WERI-Rb-1 (cell line): ENCODE data around the gene MACC1.

ENCODE experiments used
- DNase-seq: peaks from one replicate; pipeline ENCODE4 v3.0.0-alpha.2; 2020
- H3K27ac ChIP-seq: fragments of 250-450 bp; sonication (Bioruptor Pico); 2 replicates; pipeline ENCODE4 v1.5.1; 2020; ENCODE audit warnings: mild to moderate bottlenecking, moderate library complexity
- H3K27me3 ChIP-seq: fragments of 250-450 bp; sonication (Bioruptor Pico); 2 replicates; pipeline ENCODE4 v1.5.1; 2021; ENCODE audit warnings: mild to moderate bottlenecking, low read depth, moderate library complexity; ENCODE audit not compliant: insufficient read depth, severe bottlenecking
- H3K36me3 ChIP-seq: fragments of 250-450 bp; sonication (Bioruptor Pico); 2 replicates; pipeline ENCODE4 v1.5.1; 2020; ENCODE audit warnings: mild to moderate bottlenecking, moderate library complexity
- H3K4me3 ChIP-seq: 2 replicates; pipeline ENCODE4 v1.5.1; 2011; ENCODE audit warnings: low read depth, mild to moderate bottlenecking, control low read depth, low read length
- H3K9me3 ChIP-seq: fragments of 250-450 bp; sonication (Bioruptor Pico); 2 replicates; pipeline ENCODE4 v1.5.1; 2021; ENCODE audit warnings: mild to moderate bottlenecking, moderate library complexity; ENCODE audit not compliant: severe bottlenecking
- TF ChIP-seq, protein P1 (sequence below): IDR thresholded peaks from 2 replicates; pipeline ENCODE4 v1.5.1; 2011; ENCODE audit warnings: low read depth, mild to moderate bottlenecking, control low read depth, inconsistent platforms, low read length

MACC1 gene

DNA sequence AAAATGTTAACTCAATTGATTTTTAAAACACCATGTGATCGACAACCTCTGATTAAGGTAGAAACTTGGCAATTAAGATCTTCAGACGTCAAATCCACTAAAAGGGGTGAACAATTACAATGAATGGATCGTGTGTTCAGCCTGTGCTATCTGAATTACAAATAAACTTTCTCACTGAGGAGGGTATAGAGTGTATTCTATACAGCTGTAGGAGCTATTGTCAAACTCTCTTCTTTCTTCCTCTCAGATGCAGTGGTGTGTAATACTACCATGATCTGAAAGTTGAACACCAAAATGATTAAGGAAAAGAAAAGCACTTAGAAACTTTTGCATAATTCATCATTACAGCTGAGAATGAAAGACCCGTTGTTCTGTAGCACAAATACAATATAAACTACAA is 32.2 kb upstream of the MACC1 start:
- no peaks in the 10 kb centered on the region for H3K9me3 ChIP-seq
- H3K4me3 ChIP-seq, result no peak overlapping the region
- H3K27me3 ChIP-seq, result no peaks in the 10 kb centered on the region
- TF ChIP-seq, protein P1, sequence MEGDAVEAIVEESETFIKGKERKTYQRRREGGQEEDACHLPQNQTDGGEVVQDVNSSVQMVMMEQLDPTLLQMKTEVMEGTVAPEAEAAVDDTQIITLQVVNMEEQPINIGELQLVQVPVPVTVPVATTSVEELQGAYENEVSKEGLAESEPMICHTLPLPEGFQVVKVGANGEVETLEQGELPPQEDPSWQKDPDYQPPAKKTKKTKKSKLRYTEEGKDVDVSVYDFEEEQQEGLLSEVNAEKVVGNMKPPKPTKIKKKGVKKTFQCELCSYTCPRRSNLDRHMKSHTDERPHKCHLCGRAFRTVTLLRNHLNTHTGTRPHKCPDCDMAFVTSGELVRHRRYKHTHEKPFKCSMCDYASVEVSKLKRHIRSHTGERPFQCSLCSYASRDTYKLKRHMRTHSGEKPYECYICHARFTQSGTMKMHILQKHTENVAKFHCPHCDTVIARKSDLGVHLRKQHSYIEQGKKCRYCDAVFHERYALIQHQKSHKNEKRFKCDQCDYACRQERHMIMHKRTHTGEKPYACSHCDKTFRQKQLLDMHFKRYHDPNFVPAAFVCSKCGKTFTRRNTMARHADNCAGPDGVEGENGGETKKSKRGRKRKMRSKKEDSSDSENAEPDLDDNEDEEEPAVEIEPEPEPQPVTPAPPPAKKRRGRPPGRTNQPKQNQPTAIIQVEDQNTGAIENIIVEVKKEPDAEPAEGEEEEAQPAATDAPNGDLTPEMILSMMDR, result no peak
- H3K27ac ChIP-seq, result no peak overlapping the region
- DNase-seq, result no peak
- H3K36me3 ChIP-seq, result no peaks in the 10 kb centered on the region

DNA sequence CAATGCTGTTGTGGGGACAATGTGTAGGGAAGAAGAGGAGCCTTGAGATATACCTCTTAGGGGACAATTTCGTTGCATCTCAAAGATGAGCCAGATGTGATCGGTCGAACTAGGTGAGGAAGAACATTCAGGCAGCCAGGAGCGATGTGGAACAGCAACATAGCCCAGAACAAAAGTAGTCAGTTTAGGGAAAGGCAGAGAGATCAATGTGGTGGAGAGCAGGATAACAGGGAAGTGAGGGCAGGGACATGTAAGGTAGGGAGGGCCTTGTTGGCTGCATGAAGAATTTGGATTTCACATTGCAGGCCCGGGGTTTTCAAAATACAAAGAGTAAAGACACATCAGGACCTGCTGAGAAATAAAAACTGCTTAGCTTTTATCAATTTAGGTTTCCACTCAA is 29.1 kb upstream of the MACC1 start:
- Histone ChIP-seq H3K36me3 (no peaks in the 10 kb centered on the region), H3K27ac (no peak overlapping the region), H3K27me3 (no peaks in the 10 kb centered on the region), H3K4me3 (no peak overlapping the region), H3K9me3 (no peaks in the 10 kb centered on the region)
- DNase-seq, result no peak
- TF ChIP-seq, protein P1, result no peak

DNA sequence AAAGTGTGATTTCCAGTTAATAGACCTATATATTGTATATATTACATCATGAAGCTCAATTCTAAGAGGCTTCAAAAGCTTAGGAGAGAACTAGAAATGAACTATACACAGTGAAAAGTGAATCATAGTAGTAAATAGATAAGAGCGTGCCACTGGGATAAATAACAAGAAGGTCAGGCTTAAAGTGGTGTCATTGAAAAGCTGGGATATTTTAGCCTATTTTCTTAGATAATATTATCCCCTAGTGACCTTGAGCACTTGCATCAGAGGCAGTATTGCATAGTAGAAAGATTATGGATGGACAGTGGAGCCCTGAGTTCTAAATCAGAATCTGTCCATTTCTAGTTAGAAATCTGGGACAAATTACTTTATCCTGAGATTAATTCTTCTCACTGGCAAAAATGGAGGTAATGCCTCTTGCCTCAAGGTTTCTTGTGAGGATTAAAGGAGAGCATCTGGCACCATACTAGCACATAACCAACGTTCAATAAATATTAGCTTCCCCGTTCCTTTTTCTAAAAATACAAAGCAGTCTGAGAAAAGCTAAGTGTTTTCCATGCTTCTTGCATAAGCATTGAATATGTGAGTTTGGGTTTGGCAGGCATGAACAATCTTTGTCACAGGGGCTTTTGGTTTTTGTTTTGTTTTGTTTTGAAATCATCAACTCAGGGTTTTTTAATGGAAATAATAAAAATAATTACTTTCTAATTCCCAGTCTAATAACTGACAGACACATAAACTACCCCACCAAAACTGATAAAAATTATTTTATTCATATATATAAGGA is 27.3 kb upstream of the MACC1 start:
- Histone ChIP-seq H3K9me3 (no peaks in the 10 kb centered on the region), H3K27ac (no peak overlapping the region), H3K4me3 (no peak overlapping the region), H3K36me3 (no peaks in the 10 kb centered on the region), H3K27me3 (no peaks in the 10 kb centered on the region)
- TF ChIP-seq, protein P1, result no peak
- no peak for DNase-seq

DNA sequence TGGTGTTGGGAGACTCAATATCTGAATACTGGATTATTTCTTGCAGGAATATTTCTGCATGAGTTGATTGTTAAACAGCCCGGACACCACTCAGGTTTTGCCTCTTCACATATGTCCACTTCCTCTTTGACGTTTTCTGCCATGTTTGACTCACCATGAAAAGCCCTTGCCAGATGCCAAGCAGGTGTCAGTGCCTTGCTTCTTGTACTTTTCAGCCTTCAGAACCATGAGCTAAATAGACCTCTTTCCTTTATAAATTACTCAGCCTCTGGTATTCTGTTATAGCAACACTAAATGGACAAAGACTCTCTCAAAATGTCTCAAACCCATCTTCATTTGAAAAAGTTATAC is 24.7 kb upstream of the MACC1 start:
- H3K27ac ChIP-seq, result no peak overlapping the region
- no peak for DNase-seq

DNA sequence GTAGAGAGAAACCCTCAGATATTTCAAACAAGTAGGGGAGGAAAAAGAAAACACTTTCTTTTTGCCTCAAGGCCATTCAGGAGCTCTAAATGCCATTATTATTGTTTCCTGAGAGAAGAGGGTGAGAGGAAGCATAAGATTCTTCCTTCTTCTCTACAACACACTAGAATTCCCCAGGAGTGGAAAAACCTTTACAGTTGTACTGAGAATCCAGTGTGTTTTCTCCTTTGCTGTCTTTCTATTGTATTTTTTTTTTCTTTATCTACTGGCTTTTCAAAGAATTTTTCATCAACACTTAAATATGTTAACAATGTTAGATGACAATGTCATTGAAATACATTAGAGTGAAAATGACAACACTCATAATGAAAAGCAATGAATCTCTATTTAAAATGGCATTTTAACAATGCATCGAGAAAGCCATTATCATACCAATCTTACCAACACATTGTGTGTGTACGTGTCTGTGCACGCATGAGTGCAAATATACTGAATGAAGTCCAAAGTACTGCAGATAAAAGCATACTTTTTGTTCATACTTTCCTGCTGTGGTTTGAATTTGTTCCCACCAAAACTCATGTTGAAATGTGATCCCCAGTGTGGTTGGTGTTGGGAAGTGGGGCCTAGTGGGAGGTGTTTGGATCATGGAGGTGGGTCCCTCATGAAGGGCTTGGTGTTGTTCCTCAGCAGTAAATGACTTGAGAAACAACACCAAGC is 24.2 kb upstream of the MACC1 start:
- no peak overlapping the region for H3K4me3 ChIP-seq
- TF ChIP-seq, protein P1, result no peak
- H3K27me3 ChIP-seq, result no peaks in the 10 kb centered on the region
- no peak for DNase-seq
- H3K27ac ChIP-seq, result no peak overlapping the region
- no peaks in the 10 kb centered on the region for H3K36me3 ChIP-seq
- H3K9me3 ChIP-seq, result no peaks in the 10 kb centered on the region

More for the DNA sequence above, 24.7 kb upstream of the MACC1 start:
- no peak overlapping the region for H3K4me3 ChIP-seq
- H3K27me3 ChIP-seq, result no peaks in the 10 kb centered on the region
- TF ChIP-seq, protein P1, result no peak
- no peaks in the 10 kb centered on the region for H3K9me3 ChIP-seq
- H3K36me3 ChIP-seq, result no peaks in the 10 kb centered on the region
